ENCODE measurements around the gene UACA.

The UACA gene

DNA sequence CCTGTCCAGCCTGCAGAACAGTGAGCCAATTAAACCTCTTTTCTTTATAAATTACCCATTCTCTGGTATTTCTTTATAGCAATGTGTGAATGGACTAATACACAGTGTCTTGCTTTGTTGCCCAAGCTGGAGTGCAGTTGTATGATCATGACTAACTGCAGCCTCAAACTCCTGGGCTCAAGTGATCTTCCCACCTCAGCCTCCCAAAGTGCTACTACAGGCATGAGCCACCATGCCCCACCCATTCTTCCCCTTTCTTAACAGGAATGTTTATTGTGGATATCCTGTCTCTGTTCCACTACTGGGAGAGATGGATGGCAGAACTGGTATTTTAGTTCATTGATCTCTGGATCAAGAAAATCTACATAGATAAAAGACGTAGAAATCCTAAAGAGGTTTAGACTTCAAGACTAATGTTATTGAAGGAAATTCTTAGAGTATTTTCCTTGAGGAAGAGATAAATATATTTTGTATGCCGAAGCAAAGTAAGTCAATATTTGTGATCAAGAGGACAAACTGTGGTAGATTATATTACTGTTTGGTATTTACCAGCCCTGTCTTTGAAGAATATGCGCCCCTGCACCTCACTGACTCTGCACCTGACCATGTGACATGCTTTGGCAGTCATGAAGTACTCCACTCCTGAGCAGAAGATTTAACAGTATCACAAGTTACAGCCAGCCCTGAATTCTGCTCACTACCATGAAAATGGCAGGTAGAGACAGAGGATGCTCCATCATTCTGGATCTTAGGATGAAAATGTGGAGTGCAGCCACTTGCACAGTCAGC lies 42.9 kb downstream of the UACA start:
- no peak for DNase-seq (ENCODE audit: low spot score)
- no peak for TF ChIP-seq CTCF (IDR thresholded peaks at IDR 0.05)
- peak overlapping the region in 1 of 2 donors; percentile 10 for H3K27ac ChIP-seq
- no peak overlapping the region for H3K4me3 ChIP-seq

DNA sequence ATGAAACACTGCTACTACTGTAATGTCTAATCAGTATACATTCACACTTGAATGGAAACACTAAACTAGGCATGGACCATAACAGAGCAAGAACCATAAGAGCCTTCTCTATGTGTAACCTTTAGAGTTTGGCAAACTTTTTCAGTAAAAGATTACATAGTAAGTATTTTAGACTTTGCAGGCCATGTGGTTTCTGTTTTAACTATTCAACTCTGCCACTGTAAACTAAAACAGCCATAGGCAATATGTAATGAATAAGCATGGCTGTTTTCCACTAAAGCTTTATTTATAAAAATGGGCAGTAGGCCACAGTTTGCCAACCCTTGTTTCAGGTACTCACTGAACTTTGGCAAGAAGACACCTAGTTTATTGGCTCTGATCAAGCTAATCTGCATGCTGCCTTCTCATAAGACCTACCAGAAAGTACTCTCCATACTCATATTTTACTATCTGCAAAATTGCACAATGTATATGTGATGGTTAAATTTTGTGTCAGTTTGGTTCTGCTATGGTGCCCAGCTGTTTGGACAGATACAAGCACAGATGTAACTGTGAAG lies 46.0 kb downstream of the UACA start:
- DNase-seq (ENCODE audit: low spot score), result no peak
- Histone ChIP-seq H3K27ac (peak overlapping the region; percentile 49 to 58), H3K4me3 (no peak overlapping the region)
- no peak for TF ChIP-seq CTCF (IDR thresholded peaks at IDR 0.05)

DNA sequence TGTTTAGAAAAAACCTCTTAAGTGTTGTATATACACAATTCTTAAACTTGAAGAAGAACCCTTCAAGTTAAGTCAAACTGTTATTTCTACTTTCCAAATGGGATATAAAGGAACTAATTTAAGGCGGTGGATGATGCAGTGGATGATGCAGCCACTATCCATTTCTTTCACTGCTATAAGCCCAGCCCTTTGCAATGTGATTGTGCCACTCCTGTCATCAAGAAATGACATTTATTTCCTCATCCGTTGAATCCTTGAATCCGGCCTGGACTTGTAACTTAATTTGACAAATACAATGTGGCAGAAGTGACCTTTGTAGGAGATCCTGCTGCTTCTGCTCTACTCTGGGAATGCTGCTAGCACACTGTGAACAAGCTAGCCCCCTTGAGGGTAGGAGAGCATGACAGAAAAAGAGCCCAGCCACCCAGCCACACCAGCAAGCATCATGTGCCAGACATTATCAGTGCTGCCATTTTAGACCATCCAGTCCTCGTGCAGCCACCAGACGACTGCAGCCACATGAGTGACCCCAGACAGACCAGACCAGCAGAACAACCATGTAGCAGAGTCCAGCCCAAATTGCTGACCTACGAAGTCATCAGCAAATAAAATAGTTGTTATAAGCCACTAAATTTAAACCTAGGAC lies 47.4 kb downstream of the UACA start:
- no peak for TF ChIP-seq CTCF (IDR thresholded peaks at IDR 0.05)
- DNase-seq (ENCODE audit: low spot score), result no peak
- no peak overlapping the region for H3K4me3 ChIP-seq
- H3K27ac ChIP-seq, result peak overlapping the region; percentile 64 to 78

DNA sequence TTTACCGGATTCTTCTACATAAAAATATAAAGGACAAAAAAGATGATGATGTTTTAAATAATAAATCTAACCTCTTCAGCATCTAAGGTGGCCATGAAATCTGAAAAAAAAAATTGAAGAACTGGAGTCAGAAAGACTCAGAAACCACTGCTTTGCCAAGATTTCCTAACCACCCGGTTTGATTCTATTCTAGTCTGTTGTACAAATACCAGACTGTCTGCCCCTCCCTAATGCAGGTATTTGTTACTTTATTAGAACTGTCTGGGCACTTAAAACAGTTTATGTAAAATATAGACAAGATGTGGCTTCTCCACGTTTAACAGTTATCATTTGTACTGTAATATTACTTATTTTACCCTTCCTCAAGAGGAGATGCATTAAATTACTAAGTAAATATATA lies 48.8 kb downstream of the UACA start:
- no peak for DNase-seq (ENCODE audit: low spot score)

DNA sequence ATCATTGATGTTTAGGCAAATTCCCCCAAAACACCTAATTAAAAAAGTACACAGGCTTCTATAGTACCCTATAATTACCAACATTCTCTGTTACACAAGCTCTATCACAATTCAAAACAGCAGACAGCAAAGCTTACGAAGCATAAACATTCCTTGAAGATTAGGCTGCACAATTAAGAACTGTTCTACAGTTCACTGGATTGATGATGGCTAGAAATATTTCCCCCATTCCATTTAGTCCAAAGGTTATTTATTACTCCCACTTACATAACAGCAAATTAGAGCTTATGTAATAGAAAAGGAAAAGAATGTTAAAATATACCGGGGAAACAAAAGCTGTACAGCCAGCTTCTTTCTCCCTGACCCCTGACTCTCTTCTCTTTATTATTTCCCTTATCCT lies 49.3 kb downstream of the UACA start:
- no peak for TF ChIP-seq CTCF (IDR thresholded peaks at IDR 0.05)
- Histone ChIP-seq H3K4me3 (peak overlapping the region; percentile 14), H3K27ac (peak overlapping the region; percentile 64 to 78)
- DNase-seq (ENCODE audit: low spot score), result no peak

More for the DNA sequence above, 48.8 kb downstream of the UACA start:
- no peak for TF ChIP-seq CTCF (IDR thresholded peaks at IDR 0.05)
- H3K27ac ChIP-seq, result peak overlapping the region; percentile 64 to 78
- peak overlapping the region; percentile 14 for H3K4me3 ChIP-seq

DNA sequence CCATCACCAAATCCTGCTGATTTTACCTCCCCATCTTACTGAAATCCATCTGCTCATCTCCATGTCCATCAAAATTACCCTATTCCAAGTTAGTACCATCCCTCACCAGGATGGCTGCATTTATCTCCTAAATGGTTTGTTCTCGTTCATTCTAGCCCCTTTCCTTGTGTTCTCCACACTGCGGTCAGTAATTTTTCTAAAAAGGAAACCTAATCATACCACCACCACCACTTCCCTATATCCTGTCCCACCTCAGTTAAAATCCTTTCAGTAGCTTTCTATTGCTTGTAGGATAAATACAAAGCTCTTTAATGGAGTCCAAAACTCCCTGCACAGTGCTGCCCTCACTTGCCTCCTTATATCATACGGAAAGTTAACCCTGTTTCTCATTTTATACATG lies 51.1 kb downstream of the UACA start:
- TF ChIP-seq CTCF (IDR thresholded peaks at IDR 0.05), result no peak
- no peak for DNase-seq (ENCODE audit: low spot score)
- H3K4me3 ChIP-seq, result no peak overlapping the region
- peak overlapping the region in 1 of 2 donors; percentile 56 for H3K27ac ChIP-seq

Data from coronary artery (tissue), 2 donors.